GM19324 (cell line): Measurements from ENCODE around the gene ENTPD8.
A peak's percentile ranks its signal among the peaks of the same experiment; 100 is the strongest.

Experiments
- ATAC-seq: cut with Tn5 transposase; IDR thresholded peaks from one replicate; pipeline ENCODE4 v1.9.1; 2021; ENCODE audit warnings: mild to moderate bottlenecking, moderate library complexity; ENCODE audit not compliant: unreplicated experiment, low FRiP score

ENTPD8 gene

GRCh38 chr9:137432687-137433348, 8.3 kb downstream of the ENTPD8 start:
- no peak for ATAC-seq

DNA sequence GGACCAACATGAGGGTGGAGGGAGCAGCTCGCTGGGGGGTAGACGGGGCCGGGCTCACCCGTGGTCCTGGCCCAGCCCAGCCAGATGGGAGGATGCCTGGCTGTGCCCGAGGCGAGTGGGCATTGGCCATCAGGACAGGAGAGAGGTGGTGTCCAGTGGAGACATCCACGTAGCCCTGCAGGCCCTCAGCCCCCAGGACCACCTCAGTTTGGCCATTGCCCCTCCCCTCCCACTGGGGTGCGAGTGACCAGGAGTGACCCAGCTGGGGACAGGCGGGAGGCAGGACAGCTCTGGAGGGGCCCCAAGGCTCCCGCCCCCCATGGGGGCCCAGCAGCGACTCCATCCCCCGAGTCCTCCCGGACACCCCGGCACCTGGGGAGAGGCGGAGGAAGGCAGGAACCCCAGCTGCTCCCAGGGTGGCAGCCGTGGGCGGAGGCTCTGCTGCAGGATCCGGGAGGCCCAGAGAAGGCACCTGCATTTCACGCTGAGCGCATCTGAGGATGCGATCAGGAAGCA, 9.7 kb downstream of the ENTPD8 start:
- no peak for ATAC-seq

DNA sequence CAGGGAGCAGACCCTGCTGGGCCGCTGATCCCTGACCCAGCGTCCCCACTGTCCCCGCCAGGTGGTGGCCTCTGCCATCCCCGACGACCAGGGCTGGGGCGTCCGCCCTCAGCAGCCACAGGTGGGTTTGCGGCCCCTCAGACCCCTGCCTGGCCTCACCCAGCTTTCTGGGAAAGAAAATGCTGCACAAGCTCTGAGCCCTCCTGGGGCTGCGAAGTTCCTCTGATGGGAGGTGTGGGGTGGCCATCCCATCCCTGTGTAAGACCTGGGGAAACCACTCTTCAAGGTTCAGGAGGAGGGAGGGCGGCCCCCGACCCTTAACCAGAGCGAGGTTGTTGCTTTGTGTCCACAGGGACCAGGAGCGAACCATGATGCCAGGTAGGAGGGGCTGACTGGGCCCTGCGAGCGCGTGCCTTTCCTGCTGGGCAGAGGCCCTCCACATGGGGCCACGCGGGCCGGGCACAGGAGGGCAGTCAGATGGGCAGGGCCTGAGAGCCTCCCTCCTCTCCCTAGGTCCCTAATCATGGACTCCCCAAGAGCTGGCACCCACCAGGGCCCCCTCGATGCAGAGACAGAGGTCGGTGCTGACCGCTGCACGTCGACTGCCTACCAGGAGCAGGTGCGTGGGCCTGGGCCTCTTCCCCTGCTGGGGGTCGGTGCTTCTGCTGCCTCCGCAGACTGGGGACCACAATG, 10.3 kb downstream of the ENTPD8 start:
- no peak for ATAC-seq

DNA sequence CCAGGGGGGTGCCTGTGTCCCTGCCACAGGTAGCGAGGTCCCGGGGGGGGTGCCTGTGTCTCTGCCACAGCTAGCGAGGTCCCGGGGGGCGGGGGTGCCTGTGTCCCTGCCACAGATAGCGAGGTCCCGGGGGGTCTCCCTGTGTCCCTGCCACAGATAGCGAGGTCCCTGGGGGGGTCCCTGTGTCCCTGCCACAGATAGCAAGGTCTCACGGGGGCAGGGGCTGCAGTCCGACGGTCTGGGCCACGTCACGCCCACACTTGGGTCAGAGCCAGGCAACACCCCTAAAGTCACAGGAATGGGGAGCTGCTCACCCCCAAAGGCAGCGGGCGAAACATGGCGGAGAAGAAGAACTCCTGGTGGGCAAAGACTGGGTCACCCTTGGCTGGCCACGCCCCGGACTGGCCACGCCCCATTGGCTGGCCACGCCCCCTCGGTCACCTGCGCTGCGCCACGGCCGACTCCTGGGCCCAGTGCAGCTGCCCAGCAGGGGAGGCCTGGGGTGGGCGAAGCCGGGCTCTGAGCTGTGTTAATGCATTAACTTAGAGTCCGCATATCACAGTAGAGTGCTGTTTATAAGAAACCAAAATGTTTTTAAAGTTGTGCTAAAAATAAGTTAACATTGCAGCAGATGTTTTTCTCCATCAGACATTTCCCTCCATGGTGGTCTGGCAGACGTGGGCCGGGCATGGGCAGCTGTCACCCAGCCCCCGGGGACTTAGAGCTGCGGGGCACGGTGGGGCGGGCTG, 11.0 kb downstream of the ENTPD8 start:
- no peak for ATAC-seq

GRCh38 chr9:137429546-137429890, 11.6 kb downstream of the ENTPD8 start:
- ATAC-seq, result no peak

DNA sequence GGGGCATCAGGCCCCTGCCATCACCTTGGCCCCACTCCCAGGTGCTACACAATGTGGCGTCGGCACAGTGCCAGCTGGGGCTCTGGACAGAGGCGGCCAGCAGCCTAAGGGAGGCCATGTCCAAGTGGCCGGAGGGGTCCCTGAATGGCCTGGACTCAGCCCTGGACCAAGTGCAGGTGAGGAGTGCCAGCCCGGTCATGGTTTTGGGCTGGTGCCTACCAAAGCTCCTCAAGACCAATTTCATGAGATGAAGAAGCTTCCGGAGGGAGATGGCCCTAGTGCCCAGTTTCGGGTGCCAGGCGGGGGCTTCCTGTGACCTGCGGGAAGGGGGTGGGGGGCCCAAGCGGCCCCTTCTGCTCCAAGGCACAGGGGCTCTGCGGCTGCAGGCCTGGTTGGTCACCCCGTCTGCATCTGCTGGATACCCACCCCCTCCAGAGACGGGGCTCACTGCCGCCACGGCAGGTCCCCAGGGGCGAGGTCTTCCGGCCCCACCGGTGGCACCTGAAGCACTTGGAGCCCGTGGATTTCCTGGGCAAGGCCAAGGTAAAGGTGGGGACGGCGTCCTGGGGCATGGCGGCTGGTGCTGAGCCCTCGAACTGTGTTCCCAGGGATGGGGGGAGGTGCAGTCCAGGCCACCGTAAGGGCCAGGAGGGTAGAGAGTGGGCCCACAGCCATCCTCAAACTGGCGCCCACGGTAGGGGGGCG, 12.2 kb downstream of the ENTPD8 start:
- ATAC-seq, result no peak

- ATAC-seq, result no peak
Measured at GRCh38 chr9:137428311-137428630, 12.9 kb downstream of the ENTPD8 start.

DNA sequence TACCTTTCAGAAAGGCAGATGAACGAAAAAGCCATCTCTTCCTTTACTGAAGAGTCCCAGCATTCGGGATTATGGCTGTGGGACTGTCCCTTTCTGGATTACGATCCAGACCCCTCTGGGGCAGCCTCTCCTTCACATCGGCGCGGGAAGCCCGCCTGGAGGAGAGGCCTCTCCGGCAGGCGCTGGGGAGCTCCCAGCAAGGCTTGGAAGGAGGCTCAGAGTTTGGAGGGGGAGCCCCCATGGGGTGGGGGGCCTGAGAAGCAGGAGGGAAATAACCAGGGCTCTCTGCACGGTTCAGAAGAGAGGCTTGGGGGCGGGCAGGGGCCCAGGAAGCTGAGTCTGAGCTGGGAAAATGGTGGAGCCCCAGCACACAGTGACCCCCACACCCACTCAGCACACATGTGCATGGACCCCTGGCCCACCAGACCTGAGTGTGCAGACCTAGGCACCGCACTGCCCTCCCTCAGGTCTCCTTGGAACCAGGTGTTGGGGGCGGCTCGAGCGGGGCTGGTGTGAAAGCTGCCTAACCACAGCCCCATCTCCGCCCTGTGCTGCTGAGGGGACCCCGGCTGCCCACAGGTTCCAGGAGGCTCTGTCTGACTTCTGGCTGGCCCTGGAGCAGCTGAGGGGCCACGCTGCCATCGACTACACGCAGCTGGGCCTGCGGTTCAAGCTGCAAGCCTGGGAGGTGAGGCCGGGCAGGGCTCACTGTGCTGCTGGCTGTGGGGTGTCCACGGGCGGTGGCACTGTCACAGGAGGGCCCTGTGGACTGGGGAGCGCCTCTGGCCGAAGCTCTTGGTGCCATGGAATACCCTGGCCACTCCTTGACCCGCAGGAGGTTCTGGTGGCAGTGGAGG, 13.5 kb downstream of the ENTPD8 start:
- ATAC-seq, result no peak

- ATAC-seq, result no peak
Measured at GRCh38 chr9:137426018-137426681, 15.0 kb downstream of the ENTPD8 start.

GRCh38 chr9:137423514-137424291, 17.5 kb downstream of the ENTPD8 start:
- ATAC-seq, result peak; percentile 8

GRCh38 chr9:137422604-137423513, 18.3 kb downstream of the ENTPD8 start, which contains the start of the genes EXD3 and NOXA1:
Gene EXD3, minus strand, starts transcription at chr9:137423162. Its CDS starts 27,805 bp downstream, at chr9:137395357.
Gene NOXA1, plus strand, starts transcription at chr9:137423393. Its CDS starts 137 bp downstream, at chr9:137423530.
- ATAC-seq, result peak; percentile 83

DNA sequence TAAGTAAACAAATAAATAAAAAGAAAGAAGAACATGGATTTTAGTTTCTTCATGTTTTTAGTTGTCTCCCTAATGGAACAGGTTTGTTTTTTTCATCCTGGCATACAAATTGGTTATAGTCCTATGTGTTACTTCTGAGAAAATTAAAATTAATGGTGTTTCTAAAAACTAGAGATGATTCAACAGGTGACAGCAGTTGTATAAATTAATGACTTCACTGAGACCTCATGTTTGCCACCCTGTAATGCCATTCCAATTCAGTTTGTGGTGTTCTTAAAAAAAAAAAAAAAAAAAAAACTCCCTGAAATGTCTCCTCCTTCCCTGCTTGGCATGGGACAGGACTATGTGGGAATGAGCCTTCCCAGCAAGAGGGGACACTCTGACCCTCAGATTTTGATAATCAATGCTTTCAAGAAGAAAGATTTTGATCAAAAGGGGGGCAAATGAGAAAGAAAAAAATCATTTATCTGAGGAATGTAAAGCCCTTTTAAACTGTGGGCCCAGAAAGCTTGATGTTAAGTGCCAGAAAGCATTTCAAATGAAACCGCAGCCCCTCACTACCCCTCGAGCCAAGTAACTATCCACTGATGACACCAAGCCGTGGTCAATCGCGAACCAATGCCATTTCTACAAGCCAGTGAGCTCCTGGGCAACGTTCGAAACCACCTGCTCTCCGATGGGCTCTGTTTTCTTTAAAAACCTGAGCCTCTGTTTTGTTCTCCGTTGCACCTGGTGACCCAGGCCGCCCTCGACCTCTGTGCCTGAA, 19.1 kb downstream of the ENTPD8 start:
- ATAC-seq, result no peak

DNA sequence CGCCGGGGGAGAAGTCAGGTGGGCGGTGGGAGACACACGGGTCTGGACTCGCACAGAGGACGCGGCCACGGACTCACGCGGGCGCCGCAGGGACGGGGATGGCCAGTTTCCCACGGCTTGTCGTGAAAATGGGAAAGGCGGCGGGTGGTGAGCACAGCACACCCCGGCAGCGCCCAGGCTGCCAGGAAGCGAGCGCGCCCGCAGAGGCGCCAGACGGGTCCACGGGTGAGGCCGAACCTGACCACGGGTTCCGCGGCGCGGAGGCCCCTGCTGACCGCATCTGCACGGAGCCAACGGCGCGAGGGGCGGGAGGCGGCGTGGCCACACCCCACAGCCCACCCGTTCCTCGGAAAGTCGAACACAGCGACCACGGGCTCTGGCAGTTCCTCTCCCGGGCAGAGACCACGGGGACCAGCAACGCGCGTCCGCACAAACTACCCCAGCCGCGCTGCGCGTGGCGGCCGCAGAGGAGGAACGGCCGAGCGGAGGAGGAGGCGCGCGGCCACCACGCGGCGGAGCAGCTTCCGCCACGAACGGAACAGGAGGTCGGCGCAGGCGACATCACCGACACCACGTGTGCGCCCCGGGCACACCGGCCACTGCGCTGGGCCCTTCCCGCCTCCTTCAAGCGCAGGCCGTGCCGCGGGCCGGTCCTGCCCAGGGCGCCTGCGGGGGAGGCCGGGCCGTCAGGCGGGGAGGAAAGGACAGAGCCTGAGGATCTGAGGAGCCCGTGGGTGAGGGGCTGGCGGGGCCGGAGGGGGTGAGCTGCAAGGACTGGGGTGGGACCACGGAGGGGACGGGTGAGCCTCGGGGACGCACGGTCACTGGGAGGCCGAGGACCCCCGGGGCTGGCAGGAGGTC, 23.8 kb downstream of the ENTPD8 start:
- ATAC-seq, result no peak

GRCh38 chr9:137416563-137417151, 24.5 kb downstream of the ENTPD8 start:
- ATAC-seq, result no peak

GRCh38 chr9:137416006-137416562, 25.1 kb downstream of the ENTPD8 start:
- ATAC-seq, result no peak
